ENCODE data around the gene ASXL1. TPM values are rescaled to one million over a fixed set of nuclear protein-coding genes. Genes with fewer than 3 reads are reported as not detected.

Gene ASXL1
- total and polyA plus RNA-seq, 2 experiments from 2014 or later: 10.4 to 29.0 TPM

- ATAC-seq (no peak), DNase-seq (ENCODE audit: low spot score) (no peak)
- peaks cover 12% of the 10 kb centered on the region for H3K27me3 Mint-ChIP-seq (ENCODE audit: insufficient read depth, low read depth, poor library complexity)
- H3K9me2 ChIP-seq (ENCODE audit: insufficient read depth): no peaks in the 10 kb centered on the region
- no peak overlapping the region for H3K4me3 Mint-ChIP-seq
- no peak overlapping the region for H3K27ac Mint-ChIP-seq
- no peak for TF ChIP-seq CTCF (conservative IDR thresholded peaks at IDR 0.05; ENCODE audit: low read depth in 2 of 2)
- TF ChIP-seq ZNF114 (CRISPR knock-in tag; IDR thresholded peaks at IDR 0.05): no peak
- TF ChIP-seq CREB1 (CRISPR knock-in tag; IDR thresholded peaks at IDR 0.05; ENCODE audit: low read depth): no peak
- no peak for TF ChIP-seq JUNB (IDR thresholded peaks at IDR 0.05; ENCODE audit: unreplicated experiment)
- TF ChIP-seq STAT1 (IDR thresholded peaks at IDR 0.05; ENCODE audit: unreplicated experiment): no peak
- no peak for TF ChIP-seq ZNF462 (CRISPR knock-in tag; IDR thresholded peaks at IDR 0.05)
- no peak for TF ChIP-seq ZNF331 (CRISPR knock-in tag; IDR thresholded peaks at IDR 0.05; ENCODE audit: low read depth)
- no peak for TF ChIP-seq ETS1 (IDR thresholded peaks at IDR 0.05)
- TF ChIP-seq EZH2phosphoT487 (IDR thresholded peaks at IDR 0.05; ENCODE audit: unreplicated experiment): no peak
- no peak for TF ChIP-seq POLR2AphosphoS5 (IDR thresholded peaks at IDR 0.05; ENCODE audit: low read depth)
- no peak for TF ChIP-seq EZH2 (IDR thresholded peaks at IDR 0.05; ENCODE audit: low read depth, unreplicated experiment)
- no peak for TF ChIP-seq NANOG (IDR thresholded peaks at IDR 0.05; ENCODE audit: borderline replicate concordance)
- no peak for TF ChIP-seq REST (IDR thresholded peaks at IDR 0.05; ENCODE audit: unreplicated experiment)
- peaks cover 34% of the 10 kb centered on the region for H4K20me1 ChIP-seq (replicated peaks; ENCODE audit: insufficient read depth)
- H3K27ac ChIP-seq (ENCODE audit: low read depth): no peak overlapping the region
- H3K4me3 ChIP-seq: no peak overlapping the region
- H3K9me3 Mint-ChIP-seq: no peaks in the 10 kb centered on the region
- H3K36me3 ChIP-seq (ENCODE audit: insufficient read depth): no peaks in the 10 kb centered on the region; the same call in 1 of the 2 replicates
- H3K27me3 ChIP-seq (ENCODE audit: insufficient read depth): no peaks in the 10 kb centered on the region
- H3K4me1 ChIP-seq (ENCODE audit: insufficient read depth): peaks cover 33% of the 10 kb centered on the region
- peaks cover 31% of the 10 kb centered on the region for H3K79me2 ChIP-seq (replicated peaks; ENCODE audit: insufficient read depth)
- H3K4me1 Mint-ChIP-seq: peaks cover 25% of the 10 kb centered on the region
- no peak overlapping the region for H2AFZ ChIP-seq
- H3F3A ChIP-seq (replicated peaks; ENCODE audit: low read depth): peaks cover 5% of the 10 kb centered on the region; the same call in 1 of the 2 replicates
- 0 out of 3 replicates have a peak, but pooled peaks cover 3% of the 10 kb centered on the region for H3K36me3 Mint-ChIP-seq (ENCODE audit: low read depth)
- no peak overlapping the region for H3K4me2 ChIP-seq
Measured at GRCh38 chr20:32462900-32463641, 104.9 kb downstream of the ASXL1 start.

Measured in GM23338 (cell line).